DOHH2 (cell line): ENCODE measurements around the gene SLA2.

Experiments used
- H3F3A ChIP-seq: fragments of 200-600 bp; sonication (generic), shearing (Covaris generic); 2 replicates; pipeline ENCODE4 v1.6.0; 2016; ENCODE audit warnings: antibody characterized with exemption, mild to moderate bottlenecking; ENCODE audit not compliant: control insufficient read depth, insufficient read depth
- H3K27ac ChIP-seq: fragments of 200-600 bp; sonication (generic); 2 replicates; pipeline ENCODE4 v1.5.1; 2014; ENCODE audit warnings: low read depth, mild to moderate bottlenecking, low read length, moderate library complexity
- H3K27me3 ChIP-seq: fragments of 200-600 bp; sonication (generic); 2 replicates; pipeline ENCODE4 v1.6.1; 2014; ENCODE audit warnings: mild to moderate bottlenecking, low read length, mixed read lengths; ENCODE audit not compliant: control insufficient read depth
- H3K36me3 ChIP-seq: fragments of 200-600 bp; sonication (generic); 2 replicates; pipeline ENCODE4 v1.6.1; 2014; ENCODE audit warnings: mild to moderate bottlenecking, low read length, moderate library complexity, mixed read lengths; ENCODE audit not compliant: control insufficient read depth
- H3K4me1 ChIP-seq: fragments of 200-600 bp; sonication (generic); 2 replicates; pipeline ENCODE4 v1.6.1; 2014; ENCODE audit warnings: mild to moderate bottlenecking, low read length, mixed read lengths; ENCODE audit not compliant: control insufficient read depth
- H3K4me2 ChIP-seq: fragments of 200-600 bp; sonication (generic); 2 replicates; pipeline ENCODE4 v1.6.0; 2014; ENCODE audit warnings: mild to moderate bottlenecking, low read length, moderate library complexity
- H3K4me3 ChIP-seq: fragments of 200-600 bp; sonication (generic); 2 replicates; pipeline ENCODE4 v1.5.1; 2014; ENCODE audit warnings: mild to moderate bottlenecking, low read length, mixed read lengths
- H3K79me2 ChIP-seq: fragments of 200-600 bp; sonication (generic); 2 replicates; pipeline ENCODE4 v1.6.1; 2014; ENCODE audit warnings: mild to moderate bottlenecking, low read length, mixed read lengths; ENCODE audit not compliant: control insufficient read depth
- H3K9me2 ChIP-seq: fragments of 200-600 bp; sonication (generic); replicated peaks from 2 replicates; pipeline ENCODE4 v1.6.1; 2014; ENCODE audit warnings: mild to moderate bottlenecking, low read length, mixed read lengths; ENCODE audit not compliant: control insufficient read depth
- H3K9me3 ChIP-seq: fragments of 200-600 bp; sonication (generic); 2 replicates; pipeline ENCODE4 v1.6.1; 2014; ENCODE audit warnings: antibody characterized with exemption, low read length, mixed read lengths; ENCODE audit not compliant: control insufficient read depth, insufficient read depth
- H4K20me1 ChIP-seq: fragments of 200-600 bp; sonication (generic); 2 replicates; pipeline ENCODE4 v1.6.0; 2014; ENCODE audit warnings: low read depth, mild to moderate bottlenecking, antibody characterized with exemption, low read length, moderate library complexity; ENCODE audit not compliant: control insufficient read depth, insufficient read depth
- EZH2phosphoT487 ChIP-seq: fragments of 200-600 bp; sonication (generic); IDR thresholded peaks from 2 replicates; pipeline ENCODE4 v1.6.1; 2017; ENCODE audit warnings: borderline replicate concordance, mild to moderate bottlenecking, antibody characterized with exemption, low read length, moderate library complexity, mixed read lengths
- TF ChIP-seq, protein P1 (sequence below): fragments of 200-600 bp; sonication (generic); IDR thresholded peaks from one replicate; pipeline ENCODE4 v1.5.1; 2014; ENCODE audit warnings: antibody characterized with exemption, mild to moderate bottlenecking, low read depth, low read length; ENCODE audit not compliant: poor library complexity, severe bottlenecking

SLA2 gene

DNA sequence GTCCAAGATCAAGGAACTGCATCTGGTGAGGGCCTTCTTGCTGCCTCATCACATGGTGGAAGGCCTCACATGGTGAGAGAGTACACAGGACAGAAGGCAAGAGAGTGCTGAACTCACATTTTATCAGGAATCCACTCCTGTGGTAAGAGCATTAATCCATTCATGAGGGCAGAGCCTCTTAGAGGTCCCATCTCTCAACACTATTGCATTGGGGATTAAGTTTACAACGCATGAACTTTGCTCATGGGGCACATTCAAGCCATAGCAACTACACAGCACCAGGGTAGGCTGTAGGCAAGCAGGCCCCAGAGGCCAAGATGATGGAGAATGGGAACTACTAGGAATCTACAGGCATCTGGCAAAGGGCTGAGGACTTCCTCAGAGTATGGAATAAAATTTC lies 82.6 kb downstream of the SLA2 start:
- H3K27ac ChIP-seq: no peak overlapping the region
- H3K9me2 ChIP-seq: no peaks in the 10 kb centered on the region
- no peak overlapping the region for H3K4me2 ChIP-seq
- TF ChIP-seq, protein P1, sequence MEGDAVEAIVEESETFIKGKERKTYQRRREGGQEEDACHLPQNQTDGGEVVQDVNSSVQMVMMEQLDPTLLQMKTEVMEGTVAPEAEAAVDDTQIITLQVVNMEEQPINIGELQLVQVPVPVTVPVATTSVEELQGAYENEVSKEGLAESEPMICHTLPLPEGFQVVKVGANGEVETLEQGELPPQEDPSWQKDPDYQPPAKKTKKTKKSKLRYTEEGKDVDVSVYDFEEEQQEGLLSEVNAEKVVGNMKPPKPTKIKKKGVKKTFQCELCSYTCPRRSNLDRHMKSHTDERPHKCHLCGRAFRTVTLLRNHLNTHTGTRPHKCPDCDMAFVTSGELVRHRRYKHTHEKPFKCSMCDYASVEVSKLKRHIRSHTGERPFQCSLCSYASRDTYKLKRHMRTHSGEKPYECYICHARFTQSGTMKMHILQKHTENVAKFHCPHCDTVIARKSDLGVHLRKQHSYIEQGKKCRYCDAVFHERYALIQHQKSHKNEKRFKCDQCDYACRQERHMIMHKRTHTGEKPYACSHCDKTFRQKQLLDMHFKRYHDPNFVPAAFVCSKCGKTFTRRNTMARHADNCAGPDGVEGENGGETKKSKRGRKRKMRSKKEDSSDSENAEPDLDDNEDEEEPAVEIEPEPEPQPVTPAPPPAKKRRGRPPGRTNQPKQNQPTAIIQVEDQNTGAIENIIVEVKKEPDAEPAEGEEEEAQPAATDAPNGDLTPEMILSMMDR: no peak
- TF ChIP-seq EZH2phosphoT487: no peak
- H3K27me3 ChIP-seq: no peaks in the 10 kb centered on the region
- peaks cover 5% of the 10 kb centered on the region; the same call in 1 of the 2 replicates for H3K36me3 ChIP-seq
- no peaks in the 10 kb centered on the region for H4K20me1 ChIP-seq
- peaks cover 10% of the 10 kb centered on the region; the same call in 1 of the 2 replicates for H3K9me3 ChIP-seq
- H3F3A ChIP-seq: no peaks in the 10 kb centered on the region
- no peak overlapping the region for H3K4me3 ChIP-seq
- no peaks in the 10 kb centered on the region for H3K4me1 ChIP-seq
- no peaks in the 10 kb centered on the region for H3K79me2 ChIP-seq

DNA sequence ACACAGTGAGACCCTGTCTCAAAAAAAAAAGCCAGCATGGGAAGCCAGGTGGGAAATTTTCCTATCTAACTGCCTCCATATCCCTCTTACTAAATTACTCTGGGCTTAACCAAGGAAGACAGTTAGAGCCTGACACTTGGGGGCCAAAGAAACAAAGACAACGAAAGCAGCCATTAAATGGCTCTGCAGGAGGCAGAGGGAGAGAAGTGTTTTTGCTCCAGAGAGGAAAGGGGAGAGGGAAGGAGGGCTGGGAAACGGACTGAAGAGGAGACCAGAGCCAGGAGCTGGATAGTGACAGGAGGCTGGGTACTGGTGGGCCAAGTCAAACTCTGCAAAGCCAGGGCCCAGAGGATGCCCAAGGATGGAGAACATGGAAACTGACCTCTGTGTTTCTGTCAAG lies 83.3 kb downstream of the SLA2 start:
- no peaks in the 10 kb centered on the region for H3F3A ChIP-seq
- no peak overlapping the region for H3K4me3 ChIP-seq
- no peak overlapping the region for H3K4me2 ChIP-seq
- peaks cover 10% of the 10 kb centered on the region; the same call in 1 of the 2 replicates for H3K9me3 ChIP-seq
- H3K9me2 ChIP-seq: no peaks in the 10 kb centered on the region
- H3K4me1 ChIP-seq: no peaks in the 10 kb centered on the region
- peaks cover 5% of the 10 kb centered on the region; the same call in 1 of the 2 replicates for H3K36me3 ChIP-seq
- H3K27ac ChIP-seq: no peak overlapping the region
- H4K20me1 ChIP-seq: no peaks in the 10 kb centered on the region
- H3K27me3 ChIP-seq: no peaks in the 10 kb centered on the region
- no peaks in the 10 kb centered on the region for H3K79me2 ChIP-seq
- TF ChIP-seq EZH2phosphoT487: no peak
- TF ChIP-seq, protein P1: no peak
